K562 (cell line): ENCODE results near the gene NR5A2. TPM values are rescaled to one million over a fixed set of nuclear protein-coding genes. Genes with fewer than 3 reads are reported as not detected.

ENCODE experiments used
- CBX2 ChIP-seq: fragments of 200-600 bp; sonication (generic); IDR thresholded peaks from one replicate; pipeline ENCODE4 v1.6.1; 2012; ENCODE audit warnings: mild to moderate bottlenecking, low read length, inconsistent platforms; ENCODE audit not compliant: insufficient read depth, poor library complexity, severe bottlenecking
- CBX3 ChIP-seq, 2 experiments: IDR thresholded peaks; 1 replicate in 1 of 2; 2 replicates in 1 of 2; pipeline ENCODE4 v1.6.1; 2012; ENCODE audit warnings: inconsistent platforms in 2 of 2, low read length in 2 of 2, borderline replicate concordance in 1 of 2, control low read depth in 1 of 2
- CHCHD3 ChIP-seq: fragments of 250-450 bp; sonication (Bioruptor Pico); IDR thresholded peaks from 2 replicates; pipeline ENCODE4 v2.1.2; 2022; ENCODE audit warnings: mild to moderate bottlenecking
- EP400 ChIP-seq: fragments of 450-650 bp; IDR thresholded peaks from 2 replicates; pipeline ENCODE4 v1.6.1; 2017; ENCODE audit warnings: antibody characterized with exemption, mild to moderate bottlenecking, moderate library complexity
- FOSL1 ChIP-seq: fragments of 200-800 bp; sonication (Bioruptor generic); conservative IDR thresholded peaks from 2 replicates; pipeline ENCODE4 v1.6.1; 2016; ENCODE audit warnings: missing genetic modification characterization, missing compliant biosample characterization
- KDM5B ChIP-seq: fragments of 200-600 bp; sonication (generic); IDR thresholded peaks from 2 replicates; pipeline ENCODE4 v1.6.1; 2012; ENCODE audit warnings: low read depth, mild to moderate bottlenecking, moderate library complexity, low read length, control low read depth, inconsistent platforms; ENCODE audit not compliant: insufficient replicate concordance
- LEF1 ChIP-seq: fragments of 450-650 bp; IDR thresholded peaks from 2 replicates; pipeline ENCODE4 v1.6.1; 2016; ENCODE audit warnings: mild to moderate bottlenecking
- MTF1 ChIP-seq: fragments of 250-450 bp; sonication (Bioruptor Pico); IDR thresholded peaks from 2 replicates; pipeline ENCODE4 v1.9.0; 2021; ENCODE audit warnings: moderate library complexity, mild to moderate bottlenecking, inconsistent platforms, borderline replicate concordance
- NR2C1 ChIP-seq, 2 experiments: fragments of 450-650 bp; IDR thresholded peaks; 2 replicates each; pipeline ENCODE4 v1.6.1; 2017; ENCODE audit warnings: mild to moderate bottlenecking in 2 of 2, antibody characterized with exemption in 1 of 2, inconsistent platforms in 1 of 2, missing compliant biosample characterization in 1 of 2, missing genetic modification characterization in 1 of 2
- PYGO2 ChIP-seq: fragments of 450-650 bp; IDR thresholded peaks from 2 replicates; pipeline ENCODE4 v1.6.1; 2016; ENCODE audit warnings: mild to moderate bottlenecking, missing genetic modification characterization, moderate library complexity, missing compliant biosample characterization
- SUPT5H ChIP-seq: fragments of 450-650 bp; IDR thresholded peaks from 2 replicates; pipeline ENCODE4 v1.6.1; 2016
- TAF15 ChIP-seq: fragments of 200-400 bp; formaldehyde crosslinking; IDR thresholded peaks from 2 replicates; pipeline ENCODE4 v1.6.1; 2017; ENCODE audit warnings: mild to moderate bottlenecking, low read depth, low read length, moderate library complexity
- ZNF134 ChIP-seq: fragments of 250-450 bp; sonication (Bioruptor Pico); conservative IDR thresholded peaks from 2 replicates; pipeline ENCODE4 v1.4.0; 2020
- ZNF217 ChIP-seq: sonication (generic); formaldehyde crosslinking; IDR thresholded peaks from 2 replicates; pipeline ENCODE4 v1.8.0; 2022; ENCODE audit warnings: mild to moderate bottlenecking, missing genetic modification reagents
- ZNF507 ChIP-seq: conservative IDR thresholded peaks from 2 replicates; pipeline ENCODE4 v1.6.1; 2017; ENCODE audit warnings: missing genetic modification characterization, missing compliant biosample characterization
- ZNF766 ChIP-seq: fragments of 200-800 bp; sonication (Bioruptor generic); conservative IDR thresholded peaks from 2 replicates; pipeline ENCODE4 v1.6.1; 2016; ENCODE audit warnings: missing genetic modification characterization, missing compliant biosample characterization
- polyA plus RNA-seq, 8 experiments: library from polyadenylated mRNA; depleted of rRNA in 4 of 8; stranded (reverse) in 5 of 8; unstranded in 3 of 8; fragments of >200 nt; fragmentation: Nextera tagmentation in 2 of 8; fragmentation: Illumina TruSeq in 1 of 8; extraction: Ambion mirVana in 2 of 8; extraction: Trizol in 1 of 8; gene quantifications; 2 replicates each; pipeline versions ENCODE4 v1.2.1 to v1.2.3, GENCODE V29; 2011 to 2014; ENCODE audit warnings: inconsistent platforms in 1 of 8, missing spikeins in 1 of 8
- total RNA-seq, 7 experiments: library from RNA; depleted of rRNA in 6 of 7; stranded (reverse); fragments of >200 nt in 6 of 7; fragmentation: Illumina TruSeq in 2 of 7; extraction: Trizol in 2 of 7; gene quantifications; 2 replicates each; pipeline versions ENCODE4 v1.2.1 to v1.2.3, GENCODE V29; 2011 to 2021; ENCODE audit warnings: low replicate concordance in 1 of 7
- TF ChIP-seq, protein P1 (sequence below): IDR thresholded peaks from 2 replicates; pipeline ENCODE4 v1.6.1; 2016; ENCODE audit warnings: missing genetic modification characterization, missing compliant biosample characterization
- TF ChIP-seq, protein P2 (sequence below): fragments of 450-650 bp; formaldehyde crosslinking; IDR thresholded peaks from 2 replicates; pipeline ENCODE4 v1.4.0; 2022; ENCODE audit warnings: missing genetic modification characterization
- TF ChIP-seq, protein P3 (sequence below): fragments of 450-650 bp; IDR thresholded peaks from 2 replicates; pipeline ENCODE4 v1.6.1; 2016; ENCODE audit warnings: mild to moderate bottlenecking
- TF ChIP-seq, protein P4 (sequence below): fragments of 250-450 bp; sonication (Bioruptor Pico); IDR thresholded peaks from 2 replicates; pipeline ENCODE4 v1.5.0; 2021; ENCODE audit warnings: mild to moderate bottlenecking, borderline replicate concordance
- TF ChIP-seq, protein P5 (sequence below): fragments of 250-450 bp; sonication (Bioruptor Pico); IDR thresholded peaks from 2 replicates; pipeline ENCODE4 v1.8.0; 2021; ENCODE audit warnings: borderline replicate concordance, mild to moderate bottlenecking, moderate library complexity; ENCODE audit not compliant: poor library complexity, severe bottlenecking

The NR5A2 gene
- total and polyA plus RNA-seq, 9 of the 15 experiments (the other 6 are each of a cell fraction or from before 2014, with no cell fraction given) = 0.13 to 0.40 (median 0.29) TPM

DNA sequence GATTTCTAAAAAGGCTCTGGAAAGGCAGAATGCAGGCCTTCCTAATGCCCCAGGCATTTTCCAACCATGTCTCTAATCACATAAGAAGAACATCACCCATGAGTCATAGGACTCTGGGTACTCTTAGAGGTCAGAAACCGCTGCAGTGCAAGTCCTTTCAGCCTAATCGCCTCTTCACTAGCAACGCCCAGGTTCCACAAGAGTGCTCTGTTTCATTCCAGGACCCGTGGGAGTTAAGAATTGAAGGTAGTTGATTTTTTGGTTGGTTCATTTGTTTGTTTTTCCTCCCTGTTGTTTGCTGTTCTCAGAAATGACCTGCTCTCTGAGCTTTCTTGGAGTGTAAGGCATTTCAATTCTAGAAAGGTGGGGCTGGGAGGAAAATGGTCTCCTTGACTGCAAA, 123.2 kb downstream of the NR5A2 start (continued):
- TF ChIP-seq, protein P1, sequence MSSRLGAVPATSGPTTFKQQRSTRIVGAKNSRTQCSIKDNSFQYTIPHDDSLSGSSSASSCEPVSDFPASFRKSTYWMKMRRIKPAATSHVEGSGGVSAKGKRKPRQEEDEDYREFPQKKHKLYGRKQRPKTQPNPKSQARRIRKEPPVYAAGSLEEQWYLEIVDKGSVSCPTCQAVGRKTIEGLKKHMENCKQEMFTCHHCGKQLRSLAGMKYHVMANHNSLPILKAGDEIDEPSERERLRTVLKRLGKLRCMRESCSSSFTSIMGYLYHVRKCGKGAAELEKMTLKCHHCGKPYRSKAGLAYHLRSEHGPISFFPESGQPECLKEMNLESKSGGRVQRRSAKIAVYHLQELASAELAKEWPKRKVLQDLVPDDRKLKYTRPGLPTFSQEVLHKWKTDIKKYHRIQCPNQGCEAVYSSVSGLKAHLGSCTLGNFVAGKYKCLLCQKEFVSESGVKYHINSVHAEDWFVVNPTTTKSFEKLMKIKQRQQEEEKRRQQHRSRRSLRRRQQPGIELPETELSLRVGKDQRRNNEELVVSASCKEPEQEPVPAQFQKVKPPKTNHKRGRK (tag) = no peak
- no peak for TF ChIP-seq KDM5B
- no peak for TF ChIP-seq PYGO2
- no peak for TF ChIP-seq SUPT5H
- TF ChIP-seq LEF1 = no peak
- TF ChIP-seq ZNF766 = peak; percentile 79
- TF ChIP-seq CHCHD3 (CRISPR knock-in tag) = no peak
- TF ChIP-seq CBX2 = no peak
- no peak for TF ChIP-seq ZNF507
- no peak for TF ChIP-seq ZNF134
- TF ChIP-seq, protein P2, sequence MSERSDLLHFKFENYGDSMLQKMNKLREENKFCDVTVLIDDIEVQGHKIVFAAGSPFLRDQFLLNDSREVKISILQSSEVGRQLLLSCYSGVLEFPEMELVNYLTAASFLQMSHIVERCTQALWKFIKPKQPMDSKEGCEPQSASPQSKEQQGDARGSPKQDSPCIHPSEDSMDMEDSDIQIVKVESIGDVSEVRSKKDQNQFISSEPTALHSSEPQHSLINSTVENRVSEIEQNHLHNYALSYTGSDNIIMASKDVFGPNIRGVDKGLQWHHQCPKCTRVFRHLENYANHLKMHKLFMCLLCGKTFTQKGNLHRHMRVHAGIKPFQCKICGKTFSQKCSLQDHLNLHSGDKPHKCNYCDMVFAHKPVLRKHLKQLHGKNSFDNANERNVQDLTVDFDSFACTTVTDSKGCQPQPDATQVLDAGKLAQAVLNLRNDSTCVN (CRISPR knock-in tag) = no peak
- TF ChIP-seq MTF1 = no peak
- TF ChIP-seq EP400 = no peak
- TF ChIP-seq NR2C1 (IDR thresholded peaks at IDR 0.05) = no peak
- TF ChIP-seq NR2C1 (tag; IDR thresholded peaks at IDR 0.05) = peak; percentile 60
- no peak for TF ChIP-seq ZNF217
- TF ChIP-seq, protein P3, sequence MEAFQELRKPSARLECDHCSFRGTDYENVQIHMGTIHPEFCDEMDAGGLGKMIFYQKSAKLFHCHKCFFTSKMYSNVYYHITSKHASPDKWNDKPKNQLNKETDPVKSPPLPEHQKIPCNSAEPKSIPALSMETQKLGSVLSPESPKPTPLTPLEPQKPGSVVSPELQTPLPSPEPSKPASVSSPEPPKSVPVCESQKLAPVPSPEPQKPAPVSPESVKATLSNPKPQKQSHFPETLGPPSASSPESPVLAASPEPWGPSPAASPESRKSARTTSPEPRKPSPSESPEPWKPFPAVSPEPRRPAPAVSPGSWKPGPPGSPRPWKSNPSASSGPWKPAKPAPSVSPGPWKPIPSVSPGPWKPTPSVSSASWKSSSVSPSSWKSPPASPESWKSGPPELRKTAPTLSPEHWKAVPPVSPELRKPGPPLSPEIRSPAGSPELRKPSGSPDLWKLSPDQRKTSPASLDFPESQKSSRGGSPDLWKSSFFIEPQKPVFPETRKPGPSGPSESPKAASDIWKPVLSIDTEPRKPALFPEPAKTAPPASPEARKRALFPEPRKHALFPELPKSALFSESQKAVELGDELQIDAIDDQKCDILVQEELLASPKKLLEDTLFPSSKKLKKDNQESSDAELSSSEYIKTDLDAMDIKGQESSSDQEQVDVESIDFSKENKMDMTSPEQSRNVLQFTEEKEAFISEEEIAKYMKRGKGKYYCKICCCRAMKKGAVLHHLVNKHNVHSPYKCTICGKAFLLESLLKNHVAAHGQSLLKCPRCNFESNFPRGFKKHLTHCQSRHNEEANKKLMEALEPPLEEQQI = no peak
- TF ChIP-seq, protein P4, sequence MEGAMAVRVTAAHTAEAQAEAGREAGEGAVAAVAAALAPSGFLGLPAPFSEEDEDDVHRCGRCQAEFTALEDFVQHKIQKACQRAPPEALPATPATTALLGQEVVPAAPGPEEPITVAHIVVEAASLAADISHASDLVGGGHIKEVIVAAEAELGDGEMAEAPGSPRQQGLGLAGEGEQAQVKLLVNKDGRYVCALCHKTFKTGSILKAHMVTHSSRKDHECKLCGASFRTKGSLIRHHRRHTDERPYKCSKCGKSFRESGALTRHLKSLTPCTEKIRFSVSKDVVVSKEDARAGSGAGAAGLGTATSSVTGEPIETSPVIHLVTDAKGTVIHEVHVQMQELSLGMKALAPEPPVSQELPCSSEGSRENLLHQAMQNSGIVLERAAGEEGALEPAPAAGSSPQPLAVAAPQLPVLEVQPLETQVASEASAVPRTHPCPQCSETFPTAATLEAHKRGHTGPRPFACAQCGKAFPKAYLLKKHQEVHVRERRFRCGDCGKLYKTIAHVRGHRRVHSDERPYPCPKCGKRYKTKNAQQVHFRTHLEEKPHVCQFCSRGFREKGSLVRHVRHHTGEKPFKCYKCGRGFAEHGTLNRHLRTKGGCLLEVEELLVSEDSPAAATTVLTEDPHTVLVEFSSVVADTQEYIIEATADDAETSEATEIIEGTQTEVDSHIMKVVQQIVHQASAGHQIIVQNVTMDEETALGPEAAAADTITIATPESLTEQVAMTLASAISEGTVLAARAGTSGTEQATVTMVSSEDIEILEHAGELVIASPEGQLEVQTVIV = no peak
- TF ChIP-seq, protein P5, sequence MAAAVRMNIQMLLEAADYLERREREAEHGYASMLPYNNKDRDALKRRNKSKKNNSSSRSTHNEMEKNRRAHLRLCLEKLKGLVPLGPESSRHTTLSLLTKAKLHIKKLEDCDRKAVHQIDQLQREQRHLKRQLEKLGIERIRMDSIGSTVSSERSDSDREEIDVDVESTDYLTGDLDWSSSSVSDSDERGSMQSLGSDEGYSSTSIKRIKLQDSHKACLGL (CRISPR knock-in tag) = no peak
- TF ChIP-seq FOSL1 (tag) = peak; percentile 95
- no peak for TF ChIP-seq TAF15
- no peak; a peak in 1 of 3 replicates for TF ChIP-seq CBX3 (IDR thresholded peaks at IDR 0.05; ENCODE audit: borderline replicate concordance in 1 of 2, low read length in 2 of 2)
